Amygdala (tissue), 56 donors: ENCODE measurements around the gene FOXF1.

Source experiments
- DNase-seq, 56 donors: peaks; one replicate each; lab custom pipeline; 2025; lab: John Stamatoyannopoulos, UW

The FOXF1 gene

DNA sequence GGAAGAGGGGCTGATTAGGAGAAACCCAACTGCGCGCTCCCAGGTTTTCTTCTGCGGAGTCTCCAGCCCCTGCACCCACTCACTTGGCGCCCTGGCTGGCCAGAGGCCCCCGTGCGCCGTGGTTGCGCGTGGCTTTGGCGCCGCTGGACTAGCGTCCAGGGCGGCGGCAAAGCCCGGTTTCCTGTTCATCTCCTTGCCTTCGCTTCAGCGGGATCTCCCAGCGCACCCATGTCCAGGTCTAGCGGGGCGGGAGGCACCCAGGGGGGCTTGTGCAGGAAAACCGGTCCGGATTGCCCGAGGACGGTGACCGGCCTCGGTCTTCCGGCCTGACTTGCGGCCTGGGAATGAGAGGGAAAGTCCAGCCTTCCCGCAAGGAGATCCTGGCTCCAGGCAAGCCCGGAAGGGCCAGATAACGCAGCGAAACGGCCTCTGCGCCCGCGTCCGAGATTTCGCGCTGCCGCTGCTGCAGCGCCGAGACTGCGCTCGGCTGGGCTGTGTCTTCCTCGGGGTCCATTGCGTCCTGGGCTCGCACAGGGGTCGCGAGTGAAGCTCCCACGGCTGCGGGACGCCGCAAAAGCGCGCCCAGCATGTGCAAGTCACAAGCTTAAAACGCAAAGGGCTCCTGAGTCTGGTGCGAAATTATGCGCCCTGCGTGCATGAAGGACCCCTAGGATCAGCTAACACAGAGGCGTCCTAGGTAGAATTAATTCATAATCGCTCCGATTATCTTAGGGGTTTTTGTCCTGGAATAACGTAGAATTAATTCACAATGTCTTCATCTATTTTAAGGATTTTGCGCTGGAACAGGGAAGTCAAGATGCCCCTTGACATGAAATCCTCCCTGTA, 5.7 kb downstream of the FOXF1 start:
- DNase-seq, result no peak

DNA sequence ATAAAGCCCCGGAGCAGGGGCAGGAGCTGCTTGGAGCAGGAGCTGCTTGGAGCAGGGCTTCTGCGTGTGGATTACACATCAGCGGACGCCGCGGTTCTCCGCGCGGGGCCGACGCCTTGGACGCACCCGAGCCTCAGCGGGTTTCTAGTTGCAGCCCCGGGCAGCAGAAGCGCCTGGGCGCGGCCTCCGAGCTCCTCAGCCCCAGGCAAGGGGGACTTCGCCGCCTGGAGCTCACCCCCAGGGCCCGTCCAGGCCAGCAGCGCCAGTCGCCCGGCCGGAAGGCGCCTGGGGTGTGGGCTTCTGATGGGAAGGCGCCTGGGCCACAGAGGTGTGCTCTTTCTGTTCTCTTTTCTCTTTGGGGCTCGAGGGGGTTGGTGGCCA, 6.3 kb downstream of the FOXF1 start:
- no peak for DNase-seq

DNA sequence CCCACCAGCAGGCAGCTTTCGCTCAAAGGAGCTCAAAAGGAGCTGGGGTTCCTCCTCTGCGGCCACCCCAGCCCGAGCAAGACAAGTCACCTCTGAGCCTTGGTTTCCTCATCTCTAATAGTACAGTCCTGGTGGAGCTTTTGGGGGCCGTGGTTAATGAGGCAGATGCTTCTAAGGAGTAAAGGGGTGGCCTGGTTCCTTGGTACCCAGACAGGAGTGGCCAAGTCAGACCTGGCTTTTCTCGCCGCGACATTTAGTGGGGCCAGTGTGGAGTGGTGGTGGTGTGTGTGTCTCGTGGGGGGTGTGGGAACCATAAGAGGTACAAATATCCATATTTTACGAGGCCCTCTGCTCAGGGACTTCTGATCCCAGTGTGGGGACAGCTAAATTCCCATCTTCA, 6.7 kb downstream of the FOXF1 start:
- DNase-seq, result no peak

- peak in 49 of 56 donors; percentile 5 to 78 (median 37) for DNase-seq
These were observed 7.4 kb downstream of the FOXF1 start for GRCh38 chr16:86517652-86518258.

- DNase-seq, result no peak
These were observed 8.8 kb downstream of the FOXF1 start for GRCh38 chr16:86519007-86519648.

GRCh38 chr16:86519649-86520316, 9.5 kb downstream of the FOXF1 start:
- peak in 31 of 56 donors; percentile 3 to 72 (median 20) for DNase-seq

DNA sequence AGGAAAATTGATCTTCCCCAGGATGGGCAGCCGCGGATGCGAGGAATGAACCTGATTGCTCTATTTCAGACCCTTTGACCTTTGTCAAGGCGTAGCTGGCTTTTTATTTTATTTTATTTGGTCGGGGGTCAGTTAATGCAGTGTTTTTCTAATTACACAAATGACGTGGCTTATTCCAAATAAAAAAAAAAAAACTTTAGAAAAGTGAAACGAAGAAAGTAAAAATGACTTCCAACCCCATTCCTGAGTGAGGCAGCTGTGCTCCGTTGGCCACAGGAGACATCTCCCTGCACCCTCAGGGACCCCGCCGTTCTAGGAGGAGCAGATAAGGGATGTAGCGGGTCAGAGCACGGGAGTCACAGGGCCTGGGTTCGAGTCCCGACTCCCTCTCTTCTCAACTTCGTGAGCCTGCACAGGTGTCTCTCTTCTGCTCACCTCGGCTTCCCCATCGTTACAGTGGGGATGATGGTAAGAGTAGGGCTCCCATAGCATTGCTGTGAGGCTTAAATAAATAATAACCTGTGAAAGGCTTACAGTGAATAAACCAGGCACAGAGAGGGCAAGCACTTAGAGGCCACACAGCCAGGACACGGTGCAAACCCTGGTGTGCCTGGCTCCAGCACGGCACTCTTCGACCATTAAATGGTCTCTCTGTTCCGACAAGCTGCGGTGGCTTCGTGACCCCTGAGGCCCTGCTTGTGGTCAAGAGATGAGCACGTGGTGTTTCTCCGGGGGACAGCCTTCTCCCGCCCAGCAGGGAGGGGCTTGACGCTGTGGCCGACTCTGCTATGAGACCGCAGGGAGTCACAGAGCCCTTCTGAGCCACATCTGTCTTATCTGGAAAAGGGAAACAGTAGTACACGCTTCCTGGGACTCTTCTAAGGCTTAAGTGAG, 10.2 kb downstream of the FOXF1 start:
- no peak for DNase-seq

GRCh38 chr16:86521236-86522197, 11.2 kb downstream of the FOXF1 start:
- no peak for DNase-seq

DNA sequence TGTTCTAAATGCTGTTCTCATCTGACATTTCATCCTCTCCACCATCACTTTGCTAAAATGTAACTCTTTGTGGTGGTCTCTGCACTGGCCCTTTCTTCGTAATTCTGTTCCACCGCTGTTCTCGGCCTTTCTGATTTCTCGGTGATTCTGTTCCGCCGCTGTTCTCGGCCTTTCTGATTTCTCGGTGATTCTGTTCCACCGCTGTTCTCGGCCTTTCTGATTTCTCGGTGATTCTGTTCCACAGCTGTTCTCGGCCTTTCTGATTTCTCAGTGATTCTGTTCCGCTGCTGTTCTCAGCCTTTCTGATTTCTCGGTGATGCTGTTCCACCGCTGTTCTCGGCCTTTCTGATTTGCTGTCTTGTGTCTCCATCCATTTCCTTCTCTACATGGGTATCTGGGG, 12.3 kb downstream of the FOXF1 start:
- DNase-seq, result no peak

GRCh38 chr16:86523166-86523740, 12.9 kb downstream of the FOXF1 start:
- no peak for DNase-seq

- no peak for DNase-seq
These were observed 13.7 kb downstream of the FOXF1 start for GRCh38 chr16:86524029-86524428.

GRCh38 chr16:86525696-86526095, 15.4 kb downstream of the FOXF1 start:
- DNase-seq, result no peak

DNA sequence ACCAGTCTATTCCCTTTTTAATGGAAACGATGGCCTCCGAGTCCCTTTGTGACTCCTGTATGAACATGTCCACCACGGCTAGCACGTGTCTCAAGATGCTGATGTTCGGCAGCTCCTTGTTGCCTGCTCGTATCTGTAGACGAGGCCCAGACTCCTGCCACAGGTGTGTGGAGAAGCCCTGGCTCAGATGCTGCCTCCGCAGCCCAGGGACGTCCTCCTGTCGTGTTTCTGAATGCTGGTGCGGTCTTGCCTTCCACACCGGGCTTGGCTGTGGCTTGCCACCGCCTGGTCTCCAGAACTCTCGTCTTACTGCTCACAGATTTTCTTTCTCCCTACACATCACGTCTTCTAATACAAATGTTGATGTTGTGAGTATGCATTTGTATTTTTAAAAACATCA, 17.0 kb downstream of the FOXF1 start:
- no peak for DNase-seq

DNA sequence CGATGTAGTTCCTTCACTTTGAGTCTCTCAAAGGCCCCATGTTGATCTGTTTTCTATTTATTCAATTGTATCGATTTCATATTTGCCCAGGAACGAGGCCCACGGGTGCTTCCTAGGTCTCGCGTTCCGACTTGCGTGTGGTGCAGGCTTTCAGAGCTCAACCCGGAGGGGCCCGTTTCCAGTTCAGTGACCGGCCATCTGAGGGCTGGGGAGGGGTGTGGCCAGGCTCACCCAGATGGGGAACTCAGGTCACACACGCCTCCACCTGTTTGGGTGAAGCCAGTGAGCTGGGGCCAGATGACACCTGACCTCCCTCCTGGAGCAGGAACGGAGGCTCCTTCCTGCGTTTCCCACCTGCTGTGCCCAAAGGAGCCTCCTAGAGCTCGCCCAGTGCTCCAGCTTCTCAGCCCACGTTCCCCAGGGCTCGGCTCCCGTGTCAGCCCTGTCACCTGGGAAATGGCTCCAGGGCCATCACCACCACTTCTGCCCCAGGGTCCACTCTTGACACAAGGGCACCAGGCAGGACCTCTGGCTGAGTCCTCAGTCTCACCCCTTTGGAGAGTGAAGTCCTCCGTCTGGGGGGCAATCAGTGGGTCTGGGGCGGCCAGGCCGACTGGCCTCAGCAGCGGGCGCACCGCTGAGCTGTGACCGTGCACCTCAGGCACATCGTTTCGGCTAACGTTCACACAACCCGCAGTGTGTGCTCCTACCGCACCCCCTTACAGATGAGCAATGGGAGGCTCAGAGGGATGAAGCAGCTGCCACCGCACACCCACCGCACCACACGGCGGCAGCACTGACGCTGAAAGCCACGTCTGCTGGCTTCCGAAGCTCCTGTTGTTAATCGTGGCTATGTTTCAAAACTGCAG, 18.0 kb downstream of the FOXF1 start:
- DNase-seq, result no peak

DNA sequence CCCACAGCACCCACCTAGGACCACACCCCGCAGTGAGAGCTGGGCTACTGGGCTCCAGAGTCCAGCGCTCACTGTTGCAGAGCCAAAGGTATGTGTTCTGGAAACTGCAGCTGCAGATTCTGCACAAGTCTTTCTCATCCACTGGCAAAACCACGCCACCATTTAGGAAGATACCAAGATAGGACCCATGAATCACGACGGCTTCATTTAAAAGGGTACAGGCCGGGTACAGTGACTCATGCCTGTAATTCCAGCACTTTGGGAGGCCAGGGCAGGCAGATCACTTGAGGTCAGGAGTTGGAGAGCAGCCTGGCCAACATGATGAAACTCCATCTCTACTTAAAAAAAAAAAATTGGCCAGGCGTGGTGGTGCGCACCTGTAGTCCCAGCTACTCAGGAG, 18.8 kb downstream of the FOXF1 start:
- DNase-seq, result no peak

DNA sequence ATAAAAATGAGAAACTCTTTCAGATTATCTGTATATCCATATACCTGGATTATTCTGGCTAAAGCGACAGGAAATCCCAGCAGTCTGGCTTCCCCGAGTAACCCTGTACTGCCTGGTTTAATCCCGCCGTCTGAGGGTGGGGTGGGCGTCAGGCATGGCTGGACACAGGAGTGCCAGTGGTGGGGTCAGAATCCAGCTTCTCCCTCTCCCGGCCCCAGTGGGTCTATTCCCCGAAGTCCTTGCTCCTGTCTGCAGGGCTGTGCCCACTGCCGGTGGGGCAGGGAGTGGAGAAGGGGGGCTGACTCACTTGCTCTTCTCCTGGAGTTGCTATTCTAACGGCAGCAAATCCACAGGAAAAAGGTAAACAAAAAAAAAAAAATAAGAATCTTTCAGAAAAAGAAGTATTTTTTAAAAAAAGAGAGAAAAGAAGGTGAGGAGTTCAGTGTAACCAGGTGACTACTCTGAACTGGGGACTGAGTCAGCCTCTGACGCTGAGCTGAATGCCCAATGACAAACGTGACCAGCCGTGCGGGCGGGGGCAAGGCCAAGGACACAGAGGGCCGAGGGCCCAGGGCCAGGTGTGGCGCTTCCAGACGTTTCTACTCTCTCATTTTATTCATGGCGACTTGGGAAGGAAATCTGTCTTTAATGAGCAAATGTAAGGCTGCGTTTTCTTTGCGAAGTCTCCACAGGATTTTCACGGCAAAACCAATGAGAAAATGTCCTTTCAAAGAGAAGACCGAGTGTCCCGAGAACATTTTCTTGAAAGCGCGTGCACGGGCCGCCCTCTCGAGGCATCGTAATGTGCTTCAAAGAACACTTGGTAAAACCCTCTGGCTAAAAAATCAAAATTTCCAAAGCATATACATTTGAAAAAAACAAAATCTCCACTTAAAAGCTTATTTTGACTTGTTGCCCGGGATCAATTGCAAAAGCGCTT, 20.2 kb downstream of the FOXF1 start:
- DNase-seq, result peak in 12 of 56 donors; percentile 18 to 61 (median 37)
